H1 (cell line): ENCODE results near the gene EXOC6. TPM values are rescaled to one million over a fixed set of nuclear protein-coding genes. Genes with fewer than 3 reads are reported as not detected.

Source experiments
- CTCF ChIA-PET: fragments of 300-600 bp; sonication (Branson Sonifier 250); formaldehyde crosslinking; loops from one replicate; lab custom pipeline; 2021; ENCODE audit not compliant: partially characterized antibody; lab: Charles Lee
- POLR2A ChIA-PET: fragments of 300-600 bp; sonication (Branson Sonifier 250); formaldehyde crosslinking; loops from one replicate; lab custom pipeline; 2021; ENCODE audit warnings: inconsistent platforms; ENCODE audit not compliant: partially characterized antibody; lab: Charles Lee
- DNase-seq, 2 experiments: peaks; one replicate each; pipeline versions ENCODE4 v3.0.0 to v3.0.0-alpha.2; 2010 to 2022; ENCODE audit warnings: low spot score in 2 of 2, low read depth in 1 of 2, mixed read lengths in 1 of 2
- FAIRE-seq: peaks from 2 replicates; lab custom pipeline; 2011; peaks lifted over from hg19 to GRCh38; lab: Jason Lieb, UNC
- H2AFZ ChIP-seq: 2 replicates; pipeline ENCODE4 v1.8.1; 2012; ENCODE audit warnings: low read length, inconsistent platforms
- H2AK5ac ChIP-seq: 2 replicates; pipeline ENCODE4 v1.6.1; 2013; ENCODE audit warnings: low read depth, low read length
- H2BK120ac ChIP-seq: replicated peaks from 2 replicates; pipeline ENCODE3; 2013; ENCODE audit warnings: low read depth, low read length, inconsistent platforms
- H2BK12ac ChIP-seq: 2 replicates; pipeline ENCODE4 v1.6.1; 2013; ENCODE audit warnings: low read depth, low read length
- H2BK15ac ChIP-seq: 2 replicates; pipeline ENCODE4 v1.6.1; 2013; ENCODE audit warnings: low read length
- H2BK20ac ChIP-seq: 2 replicates; pipeline ENCODE4 v1.6.1; 2013; ENCODE audit warnings: low read length
- H2BK5ac ChIP-seq: 2 replicates; pipeline ENCODE4 v1.6.1; 2013; ENCODE audit warnings: low read depth, low read length
- H3K14ac ChIP-seq: 2 replicates; pipeline ENCODE4 v1.6.1; 2013; ENCODE audit warnings: inconsistent platforms; ENCODE audit not compliant: insufficient read length
- H3K18ac ChIP-seq: 2 replicates; pipeline ENCODE4 v1.6.1; 2013; ENCODE audit warnings: low read length; ENCODE audit errors: extremely low read depth
- H3K23ac ChIP-seq: 2 replicates; pipeline ENCODE4 v1.6.1; 2013; ENCODE audit warnings: inconsistent platforms; ENCODE audit not compliant: insufficient read length
- H3K23me2 ChIP-seq: 2 replicates; pipeline ENCODE4 v1.6.1; 2013; ENCODE audit warnings: low read depth, low read length
- H3K27ac ChIP-seq: 2 replicates; pipeline ENCODE4 v1.6.1; 2011; ENCODE audit warnings: low read depth, low read length, inconsistent platforms
- H3K27me3 ChIP-seq, 4 experiments: replicated peaks in 1 of 4; 1 replicate in 1 of 4; 2 replicates in 3 of 4; pipeline versions ENCODE4 v1.6.1 to v1.8.1; 2011 to 2013; ENCODE audit warnings: low read length in 3 of 4, mild to moderate bottlenecking in 3 of 4, inconsistent platforms in 2 of 4, mixed read lengths in 2 of 4, moderate library complexity in 1 of 4; ENCODE audit not compliant: control insufficient read depth in 3 of 4, insufficient read depth in 3 of 4; ENCODE audit errors: extremely low read depth in 1 of 4
- H3K36me3 ChIP-seq, 4 experiments: 2 replicates each; pipeline versions ENCODE4 v1.6.1 to v1.8.1; 2011 to 2013; ENCODE audit warnings: mild to moderate bottlenecking in 4 of 4, low read length in 3 of 4, moderate library complexity in 2 of 4, control low read depth in 1 of 4, inconsistent platforms in 1 of 4; ENCODE audit not compliant: insufficient read depth in 4 of 4, control insufficient read depth in 2 of 4
- H3K4ac ChIP-seq: replicated peaks from 2 replicates; pipeline ENCODE3; 2013; ENCODE audit warnings: low read length, low read depth, mixed read lengths, inconsistent platforms; ENCODE audit not compliant: insufficient read length
- H3K4me1 ChIP-seq, 4 experiments: replicated peaks in 1 of 4; 1 replicate in 1 of 4; 2 replicates in 3 of 4; pipeline versions ENCODE4 v1.6.1 to v1.8.1; 2011 to 2013; ENCODE audit warnings: low read length in 3 of 4, inconsistent platforms in 2 of 4, mixed read lengths in 1 of 4; ENCODE audit not compliant: insufficient read depth in 4 of 4, control insufficient read depth in 3 of 4
- H3K4me2 ChIP-seq, 2 experiments: 2 replicates each; pipeline versions ENCODE4 v1.6.1 to v1.8.1; 2011 to 2013; ENCODE audit warnings: low read depth in 2 of 2, low read length in 2 of 2, control low read depth in 1 of 2, inconsistent platforms in 1 of 2, mild to moderate bottlenecking in 1 of 2; ENCODE audit not compliant: insufficient read depth in 1 of 2
- H3K4me3 ChIP-seq, 4 experiments: fragments of 200-600, 300-600 bp in 1 of 4; sonication (generic), shearing (Covaris generic), sonication (Bioruptor Twin) in 1 of 4; 2 replicates each; pipeline versions ENCODE4 v1.5.1 to v1.8.1; 2011 to 2016; ENCODE audit warnings: low read length in 4 of 4, low read depth in 3 of 4, control low read depth in 2 of 4, inconsistent platforms in 2 of 4, mild to moderate bottlenecking in 2 of 4, mixed read lengths in 1 of 4, moderate library complexity in 1 of 4; ENCODE audit not compliant: insufficient read depth in 2 of 4; ENCODE audit errors: extremely low read depth in 1 of 4
- H3K56ac ChIP-seq: replicated peaks from 2 replicates; pipeline ENCODE3; 2013; ENCODE audit warnings: low read depth, mild to moderate bottlenecking, mixed read lengths, low read length, inconsistent platforms; ENCODE audit not compliant: insufficient read length
- H3K79me1 ChIP-seq: 2 replicates; pipeline ENCODE4 v1.6.1; 2013; ENCODE audit warnings: low read depth, low read length, control low read depth
- H3K79me2 ChIP-seq, 2 experiments: 2 replicates each; pipeline versions ENCODE4 v1.6.1 to v1.8.1; 2012 to 2013; ENCODE audit warnings: low read length in 2 of 2, mild to moderate bottlenecking in 2 of 2, inconsistent platforms in 1 of 2; ENCODE audit not compliant: insufficient read depth in 2 of 2, control insufficient read depth in 1 of 2
- H3K9ac ChIP-seq, 4 experiments: replicated peaks in 1 of 4; 1 replicate in 1 of 4; 2 replicates in 3 of 4; pipeline versions ENCODE4 v1.6.1 to v1.8.1; 2011 to 2013; ENCODE audit warnings: low read depth in 3 of 4, low read length in 3 of 4, control low read depth in 2 of 4, mild to moderate bottlenecking in 2 of 4, moderate library complexity in 2 of 4, inconsistent platforms in 1 of 4; ENCODE audit errors: extremely low read depth in 1 of 4
- H3K9me3 ChIP-seq, 2 experiments: 2 replicates each; pipeline versions ENCODE4 v1.6.1 to v1.8.1; 2012 to 2013; ENCODE audit warnings: mild to moderate bottlenecking in 2 of 2, moderate library complexity in 2 of 2, control low read depth in 1 of 2, inconsistent platforms in 1 of 2, low read depth in 1 of 2, low read length in 1 of 2, mixed read lengths in 1 of 2; ENCODE audit not compliant: insufficient read depth in 2 of 2
- H4K20me1 ChIP-seq, 2 experiments: replicated peaks in 1 of 2; 2 replicates each; pipeline versions ENCODE3 to v1.8.1; 2011 to 2013; ENCODE audit warnings: inconsistent platforms in 2 of 2, low read length in 2 of 2, mild to moderate bottlenecking in 1 of 2; ENCODE audit not compliant: insufficient read depth in 2 of 2, control insufficient read depth in 1 of 2
- H4K5ac ChIP-seq: 2 replicates; pipeline ENCODE4 v1.6.1; 2013; ENCODE audit warnings: low read length, low read depth, mixed read lengths, inconsistent platforms; ENCODE audit not compliant: insufficient read length
- H4K8ac ChIP-seq: 2 replicates; pipeline ENCODE4 v1.8.0; 2013; ENCODE audit warnings: mild to moderate bottlenecking, moderate library complexity, low read length, inconsistent platforms; ENCODE audit not compliant: insufficient read depth; ENCODE audit errors: extremely low read depth
- H4K91ac ChIP-seq: replicated peaks from 2 replicates; pipeline ENCODE3; 2013; ENCODE audit warnings: low read length, mixed read lengths, inconsistent platforms; ENCODE audit not compliant: insufficient read length
- EP300 ChIP-seq, 2 experiments: IDR thresholded peaks; 1 replicate in 1 of 2; 2 replicates in 1 of 2; pipeline ENCODE4 v1.6.1; 2011 to 2012; ENCODE audit warnings: low read depth in 2 of 2, low read length in 2 of 2, mild to moderate bottlenecking in 2 of 2, borderline replicate concordance in 1 of 2, inconsistent platforms in 1 of 2, moderate library complexity in 1 of 2
- FOSL1 ChIP-seq: IDR thresholded peaks from 2 replicates; pipeline ENCODE4 v1.6.1; 2011; ENCODE audit warnings: mild to moderate bottlenecking, low read depth, low read length, moderate library complexity; ENCODE audit not compliant: insufficient read depth
- HDAC6 ChIP-seq: IDR thresholded peaks from one replicate; pipeline ENCODE4 v1.7.1; 2012; ENCODE audit warnings: low read depth, mild to moderate bottlenecking, inconsistent platforms, low read length, moderate library complexity
- JUN ChIP-seq: IDR thresholded peaks from 2 replicates; pipeline ENCODE4 v1.6.1; 2011; ENCODE audit warnings: low read depth, mild to moderate bottlenecking, improper control_type of control experiment, low read length
- RFX5 ChIP-seq: IDR thresholded peaks from 2 replicates; pipeline ENCODE4 v1.6.1; 2011; ENCODE audit warnings: low read depth, low read length, improper control_type of control experiment, borderline replicate concordance
- SIN3A ChIP-seq, 2 experiments: IDR thresholded peaks in 1 of 2; conservative IDR thresholded peaks in 1 of 2; 2 replicates each; pipeline ENCODE4 v1.6.1; 2011 to 2012; ENCODE audit warnings: low read length in 2 of 2, improper control_type of control experiment in 1 of 2, low read depth in 1 of 2, mild to moderate bottlenecking in 1 of 2
- TEAD4 ChIP-seq: IDR thresholded peaks from 2 replicates; pipeline ENCODE4 v1.6.1; 2012; ENCODE audit warnings: low read depth, low read length, inconsistent platforms, mixed read lengths
- ZNF274 ChIP-seq: IDR thresholded peaks from 2 replicates; pipeline ENCODE4 v1.7.0; 2012; ENCODE audit warnings: low read length, borderline replicate concordance; ENCODE audit errors: extremely low read depth
- whole genome bisulfite sequencing, 2 experiments: shearing (Covaris generic) in 1 of 2; methylation state at CpG; one replicate each; pipeline versions ENCODE4 v1.1.6 to v1.1.7; 2013 to 2015; ENCODE audit warnings: low lambda C conversion rate in 2 of 2, mixed read lengths in 2 of 2, inconsistent platforms in 1 of 2, low coverage in 1 of 2, missing lambda C conversion rate in 1 of 2; ENCODE audit not compliant: insufficient replicate concordance in 2 of 2, insufficient coverage in 1 of 2, insufficient read length in 1 of 2; ENCODE audit errors: extremely low coverage in 1 of 2, missing lambda C conversion rate in 1 of 2; 5-methylcytosine and 5-hydroxymethylcytosine counted together
- polyA plus RNA-seq, 7 experiments: library from polyadenylated mRNA; depleted of rRNA in 3 of 7; stranded (reverse) in 5 of 7; unstranded in 2 of 7; fragments of >200 nt in 5 of 7; fragments of 200-250 nt in 2 of 7; gene quantifications; 1 replicate in 5 of 7; 2 replicates in 1 of 7; 4 replicates in 1 of 7; pipeline versions ENCODE4 v1.2.1 to v1.2.3, GENCODE V29; 2011 to 2013; ENCODE audit warnings: missing spikeins in 2 of 7, mixed read lengths in 2 of 7
- total RNA-seq: library from RNA; stranded (reverse); fragmentation: NEBNext Ultra II Directional; extraction: Animal tissue kit (Norgen Biotek cat#: 25700); gene quantifications from 2 replicates; pipeline ENCODE4 v1.2.1, GENCODE V29; 2021
- TF ChIP-seq, protein P1 (sequence below): IDR thresholded peaks from 2 replicates; pipeline ENCODE4 v1.6.1; 2012; ENCODE audit warnings: low read length, inconsistent platforms

Gene EXOC6
- total and polyA plus RNA-seq, 2 of the 8 experiments (the other 6 are each of a cell fraction or from before 2014, with no cell fraction given): 1.7 to 4.5 TPM

DNA sequence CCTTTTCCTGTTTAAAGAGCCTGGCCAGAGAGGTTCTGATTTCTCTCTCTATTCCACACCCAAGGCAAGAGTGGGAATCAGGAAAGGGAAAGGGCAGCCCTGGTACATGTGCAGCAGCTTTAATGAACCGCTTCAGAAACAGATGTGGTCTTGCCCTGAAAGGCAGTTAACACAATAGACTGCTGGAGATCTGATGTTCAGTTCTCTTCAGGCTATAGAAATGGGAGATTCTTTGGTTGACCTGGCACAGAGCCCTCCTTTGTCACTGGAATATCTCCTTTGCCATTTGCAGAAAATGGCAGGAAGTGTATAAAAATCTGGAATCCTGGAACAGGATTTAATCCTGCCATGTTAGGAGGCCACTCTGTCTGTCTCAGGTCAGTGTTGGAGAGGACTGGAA lies 36.3 kb upstream of the EXOC6 start:
- no peak overlapping the region for H2BK120ac ChIP-seq
- H3K23me2 ChIP-seq: no peaks in the 10 kb centered on the region; the same call in 1 of the 2 replicates
- DNase-seq: peak in 1 of 2 experiments; percentile 17
- no peak overlapping the region for H2AFZ ChIP-seq
- no peaks in the 10 kb centered on the region for H3K27me3 ChIP-seq
- H3K79me1 ChIP-seq: no peaks in the 10 kb centered on the region
- H4K5ac ChIP-seq: no peak overlapping the region
- ChIA-PET CTCF (interaction anchor here (0.6 to 1.2 kb wide), 3 partner anchors 10 to 165 kb away, joined by 3 to 4 read pairs (median 3); no protein-coding TSS in a partner anchor), POLR2A (no interaction called here)
- H3K9ac ChIP-seq: no peak overlapping the region
- H3K4ac ChIP-seq: no peak overlapping the region
- no peak overlapping the region for H3K14ac ChIP-seq
- H3K4me1 ChIP-seq: no peaks in the 10 kb centered on the region
- H2BK12ac ChIP-seq: no peak overlapping the region
- no peaks in the 10 kb centered on the region for H3K36me3 ChIP-seq
- H3K27ac ChIP-seq: no peak overlapping the region
- H3K79me2 ChIP-seq: no peaks in the 10 kb centered on the region
- H4K20me1 ChIP-seq: no peaks in the 10 kb centered on the region
- H2AK5ac ChIP-seq: no peak overlapping the region
- no peak overlapping the region for H2BK5ac ChIP-seq
- H3K56ac ChIP-seq: no peak overlapping the region
- H4K91ac ChIP-seq: no peak overlapping the region
- no peak overlapping the region for H2BK20ac ChIP-seq
- WGBS, 2 experiments: 83% methylated on average over 1 of the region's 1 CpG; no CpG with 5 or more reads in 1 of the 2 experiments
- no peak overlapping the region for H2BK15ac ChIP-seq
- no peak overlapping the region for H3K4me3 ChIP-seq
- H4K8ac ChIP-seq: no peak overlapping the region
- H3K4me2 ChIP-seq: no peak overlapping the region
- FAIRE-seq: no peak
- H3K9me3 ChIP-seq: no peaks in the 10 kb centered on the region
- H3K18ac ChIP-seq: no peak overlapping the region
- H3K23ac ChIP-seq: no peak overlapping the region
- TF ChIP-seq RFX5: no peak
- TF ChIP-seq SIN3A (conservative IDR thresholded peaks at IDR 0.05 in 1 of 2, IDR thresholded peaks at IDR 0.05 in 1 of 2; ENCODE audit: low read depth in 1 of 2, low read length in 2 of 2): no peak
- TF ChIP-seq, protein P1, sequence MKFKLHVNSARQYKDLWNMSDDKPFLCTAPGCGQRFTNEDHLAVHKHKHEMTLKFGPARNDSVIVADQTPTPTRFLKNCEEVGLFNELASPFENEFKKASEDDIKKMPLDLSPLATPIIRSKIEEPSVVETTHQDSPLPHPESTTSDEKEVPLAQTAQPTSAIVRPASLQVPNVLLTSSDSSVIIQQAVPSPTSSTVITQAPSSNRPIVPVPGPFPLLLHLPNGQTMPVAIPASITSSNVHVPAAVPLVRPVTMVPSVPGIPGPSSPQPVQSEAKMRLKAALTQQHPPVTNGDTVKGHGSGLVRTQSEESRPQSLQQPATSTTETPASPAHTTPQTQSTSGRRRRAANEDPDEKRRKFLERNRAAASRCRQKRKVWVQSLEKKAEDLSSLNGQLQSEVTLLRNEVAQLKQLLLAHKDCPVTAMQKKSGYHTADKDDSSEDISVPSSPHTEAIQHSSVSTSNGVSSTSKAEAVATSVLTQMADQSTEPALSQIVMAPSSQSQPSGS: no peak
- TF ChIP-seq EP300 (IDR thresholded peaks at IDR 0.05; ENCODE audit: borderline replicate concordance in 1 of 2, low read depth in 2 of 2, low read length in 2 of 2): no peak
- TF ChIP-seq FOSL1: no peak
- no peak for TF ChIP-seq HDAC6
- no peak for TF ChIP-seq ZNF274
- no peak for TF ChIP-seq JUN
- TF ChIP-seq TEAD4: no peak
